ENCODE measurements around the gene PPBP. TPM values are rescaled to one million over a fixed set of nuclear protein-coding genes. Genes with fewer than 3 reads are reported as not detected.

The PPBP gene
- total and polyA plus RNA-seq, 4 donors, result 0.67 to 55.0 (median 1.4) TPM

GRCh38 chr4:73948291-73948690 lies 39.7 kb downstream of the PPBP start (continued):
- TF ChIP-seq MAX (IDR thresholded peaks at IDR 0.05) (no peak), FOXA2 (IDR thresholded peaks at IDR 0.05) (no peak), RAD21 (IDR thresholded peaks at IDR 0.05) (no peak), FOXA1 (IDR thresholded peaks at IDR 0.05) (no peak), ATF3 (IDR thresholded peaks at IDR 0.05) (no peak), HNF4A (conservative IDR thresholded peaks at IDR 0.05) (no peak)

- no peak overlapping the region for H3K9ac ChIP-seq (ENCODE audit: low read depth in 1 of 2, low read length in 2 of 2)
- TF ChIP-seq MAX (IDR thresholded peaks at IDR 0.05), result no peak
- peak in 1 of 2 donors; percentile 12 for TF ChIP-seq RXRA (IDR thresholded peaks at IDR 0.05)
- TF ChIP-seq HNF4A (conservative IDR thresholded peaks at IDR 0.05), result peak in 1 of 2 donors; percentile 29
- TF ChIP-seq HNF4G (IDR thresholded peaks at IDR 0.05), result no peak
- no peak overlapping the region for H3K4me3 ChIP-seq (ENCODE audit: low read depth in 1 of 3, low read length in 3 of 3)
- no peak overlapping the region for H3K27ac ChIP-seq (ENCODE audit: low read depth in 1 of 2, low read length in 2 of 2)
- H3K4me1 ChIP-seq (ENCODE audit: control insufficient read depth in 4 of 4, insufficient read depth in 4 of 4, low read length in 3 of 4), result peaks cover 0 to 12% (median 10%) of the 10 kb centered on the region in 4 donors
- no peaks in the 10 kb centered on the region for H3K36me3 ChIP-seq (ENCODE audit: control insufficient read depth in 4 of 4, insufficient read depth in 3 of 4, low read depth in 1 of 4, low read length in 3 of 4)
- no peak for DNase-seq (ENCODE audit: low spot score)
- H3K27me3 ChIP-seq (ENCODE audit: control insufficient read depth in 4 of 4, insufficient read depth in 4 of 4, low read length in 3 of 4), result peaks cover 0 to 9% (median 0%) of the 10 kb centered on the region in 4 donors
- 64% methylated on average over 3 of the region's 3 CpGs for WGBS
- H3K9me3 ChIP-seq (ENCODE audit: control insufficient read depth in 4 of 4, low read length in 3 of 4), result no peaks in the 10 kb centered on the region
Observed at GRCh38 chr4:73947239-73947985, 40.6 kb downstream of the PPBP start.

GRCh38 chr4:73945674-73946449 lies 42.1 kb downstream of the PPBP start:
- WGBS, result 71% methylated on average over 3 of the region's 3 CpGs
- Histone ChIP-seq H3K27me3 (ENCODE audit: control insufficient read depth in 4 of 4, insufficient read depth in 4 of 4, low read length in 3 of 4) (peaks cover 0 to 9% (median 0%) of the 10 kb centered on the region in 4 donors), H3K36me3 (ENCODE audit: control insufficient read depth in 4 of 4, insufficient read depth in 3 of 4, low read depth in 1 of 4, low read length in 3 of 4) (no peaks in the 10 kb centered on the region), H3K9me3 (ENCODE audit: control insufficient read depth in 4 of 4, low read length in 3 of 4) (no peaks in the 10 kb centered on the region), H3K9ac (ENCODE audit: low read depth in 1 of 2, low read length in 2 of 2) (no peak overlapping the region), H3K4me1 (ENCODE audit: control insufficient read depth in 4 of 4, insufficient read depth in 4 of 4, low read length in 3 of 4) (peaks cover 0 to 12% (median 10%) of the 10 kb centered on the region in 4 donors), H3K27ac (ENCODE audit: low read depth in 1 of 2, low read length in 2 of 2) (no peak overlapping the region), H3K4me3 (ENCODE audit: low read depth in 1 of 3, low read length in 3 of 3) (no peak overlapping the region)
- DNase-seq (ENCODE audit: low spot score), result no peak
- no peak for TF ChIP-seq FOXA1 (IDR thresholded peaks at IDR 0.05)
- no peak for TF ChIP-seq SP1 (IDR thresholded peaks at IDR 0.05)
- TF ChIP-seq HNF4A (conservative IDR thresholded peaks at IDR 0.05), result no peak

- DNase-seq (ENCODE audit: low spot score), result no peak
- Histone ChIP-seq H3K36me3 (ENCODE audit: control insufficient read depth in 4 of 4, insufficient read depth in 3 of 4, low read depth in 1 of 4, low read length in 3 of 4) (no peaks in the 10 kb centered on the region), H3K9me3 (ENCODE audit: control insufficient read depth in 4 of 4, low read length in 3 of 4) (no peaks in the 10 kb centered on the region), H3K9ac (ENCODE audit: low read depth in 1 of 2, low read length in 2 of 2) (no peak overlapping the region), H3K4me3 (ENCODE audit: low read depth in 1 of 3, low read length in 3 of 3) (no peak overlapping the region), H3K27ac (ENCODE audit: low read depth in 1 of 2, low read length in 2 of 2) (no peak overlapping the region), H3K27me3 (ENCODE audit: control insufficient read depth in 4 of 4, insufficient read depth in 4 of 4, low read length in 3 of 4) (peaks cover 0 to 9% (median 0%) of the 10 kb centered on the region in 4 donors), H3K4me1 (ENCODE audit: control insufficient read depth in 4 of 4, insufficient read depth in 4 of 4, low read length in 3 of 4) (peaks cover 0 to 12% (median 10%) of the 10 kb centered on the region in 4 donors)
- 75% methylated on average over 4 of the region's 4 CpGs for WGBS
- TF ChIP-seq FOXA1 (IDR thresholded peaks at IDR 0.05) (no peak), YY1 (IDR thresholded peaks at IDR 0.05) (no peak), SP1 (IDR thresholded peaks at IDR 0.05) (no peak), ZBTB33 (IDR thresholded peaks at IDR 0.05) (no peak), CTCF (IDR thresholded peaks at IDR 0.05; ENCODE audit: low read depth, low read length, missing input control) (no peak), EGR1 (IDR thresholded peaks at IDR 0.05; ENCODE audit: low read depth in 2 of 2) (no peak), HNF4A (conservative IDR thresholded peaks at IDR 0.05) (no peak), ATF3 (IDR thresholded peaks at IDR 0.05) (no peak), JUND (IDR thresholded peaks at IDR 0.05) (no peak), FOXA2 (IDR thresholded peaks at IDR 0.05) (no peak), MAX (IDR thresholded peaks at IDR 0.05) (no peak), RAD21 (IDR thresholded peaks at IDR 0.05) (no peak), RXRA (IDR thresholded peaks at IDR 0.05) (no peak), NR2F2 (IDR thresholded peaks at IDR 0.05) (no peak), TAF1 (conservative IDR thresholded peaks at IDR 0.05) (no peak)
Observed at GRCh38 chr4:73945140-73945539, 42.9 kb downstream of the PPBP start.
